GM12878 (cell line): ENCODE results near the gene FBXO8. TPM values are rescaled to one million over a fixed set of nuclear protein-coding genes. Genes with fewer than 3 reads are reported as not detected.

Experiments
- ATAC-seq: fragments of 200-7000 bp; cut with Tn5 transposase; 3 replicates; pipeline ENCODE4 v1.9.1; 2020; ENCODE audit warnings: mild to moderate bottlenecking, moderate library complexity
- BruUV-seq: library from RNA; stranded (reverse); fragments of 400-500 nt; replicated peaks from 2 replicates; lab custom pipeline; 2021; lab: Mats Ljungman, UMichigan
- CTCF ChIA-PET: fragments of 300-600 bp; sonication (Branson Sonifier 250); formaldehyde crosslinking; extraction: SDS; loops from one replicate; lab custom pipeline; 2021; ENCODE audit warnings: inconsistent platforms; lab: Yijun Ruan, JAX
- POLR2A ChIA-PET: fragments of 350-600 bp; formaldehyde crosslinking; extraction: SDS; loops from one replicate; lab custom pipeline; 2021; ENCODE audit warnings: inconsistent platforms; lab: Charles Lee
- RAD21 ChIA-PET: fragments of 300-600 bp; sonication (Branson Sonifier 250); formaldehyde crosslinking; loops from one replicate; lab custom pipeline; 2023; ENCODE audit warnings: antibody characterized with exemption; ENCODE audit not compliant: unreplicated experiment; lab: Charles Lee
- SMC1A ChIA-PET: fragments of 300-600 bp; sonication (Branson Sonifier 250); formaldehyde crosslinking; loops from one replicate; lab custom pipeline; 2023; ENCODE audit not compliant: unreplicated experiment, uncharacterized antibody; lab: Charles Lee
- DNase-seq: peaks from one replicate; pipeline ENCODE4 v3.0.0-alpha.2; 2011; ENCODE audit warnings: low read depth, low spot score
- FAIRE-seq: peaks from 3 replicates; lab custom pipeline; 2011; peaks lifted over from hg19 to GRCh38; lab: Jason Lieb, UNC
- H2AFZ ChIP-seq: 2 replicates; pipeline ENCODE4 v1.6.0; 2011; ENCODE audit warnings: low read depth, low read length, control low read depth; ENCODE audit not compliant: control insufficient read depth
- H3K27ac ChIP-seq: 2 replicates; pipeline ENCODE4 v1.5.1; 2011; ENCODE audit warnings: control low read depth; ENCODE audit not compliant: control insufficient read depth, insufficient read depth
- H3K27me3 ChIP-seq, 2 experiments: replicated peaks in 1 of 2; 2 replicates each; pipeline versions ENCODE4 v1.6.0 to v1.6.1; 2011; ENCODE audit warnings: low read length in 1 of 2; ENCODE audit not compliant: control insufficient read depth in 2 of 2, insufficient read depth in 2 of 2
- H3K36me3 ChIP-seq, 2 experiments: 2 replicates each; pipeline ENCODE4 v1.5.1; 2011; ENCODE audit warnings: low read length in 1 of 2; ENCODE audit not compliant: control insufficient read depth in 2 of 2, insufficient read depth in 2 of 2
- H3K4me1 ChIP-seq: 2 replicates; pipeline ENCODE4 v1.6.1; 2011; ENCODE audit warnings: mild to moderate bottlenecking, low read length, moderate library complexity, mixed read lengths; ENCODE audit not compliant: control insufficient read depth, insufficient read depth
- H3K4me2 ChIP-seq: 2 replicates; pipeline ENCODE4 v1.6.0; 2011; ENCODE audit warnings: control low read depth; ENCODE audit not compliant: control insufficient read depth, insufficient read depth
- H3K4me3 ChIP-seq: fragments of 200-600 bp; sonication (generic); 2 replicates; pipeline ENCODE4 v1.5.1; 2016
- H3K79me2 ChIP-seq: 2 replicates; pipeline ENCODE4 v1.6.0; 2011; ENCODE audit warnings: low read length; ENCODE audit not compliant: control insufficient read depth, insufficient read depth
- H3K9ac ChIP-seq: 2 replicates; pipeline ENCODE4 v1.8.0; 2011; ENCODE audit warnings: low read length, control low read depth, mixed read lengths; ENCODE audit not compliant: control insufficient read depth, insufficient read depth
- H3K9me3 ChIP-seq: replicated peaks from 3 replicates; pipeline ENCODE4 v1.5.1; 2011; ENCODE audit warnings: mild to moderate bottlenecking, low read length; ENCODE audit not compliant: control insufficient read depth, insufficient read depth
- H4K20me1 ChIP-seq: 2 replicates; pipeline ENCODE4 v1.6.0; 2011; ENCODE audit not compliant: control insufficient read depth, insufficient read depth
- ASH2L ChIP-seq: fragments of 300-600, 200-600 bp; sonication (generic); IDR thresholded peaks from 2 replicates; pipeline ENCODE4 v1.6.1; 2017; ENCODE audit warnings: low read depth, mild to moderate bottlenecking, borderline replicate concordance
- BHLHE40 ChIP-seq, 2 experiments: fragments of 450-650 bp in 1 of 2; IDR thresholded peaks; 2 replicates each; pipeline ENCODE4 v1.6.1; 2011 to 2017; ENCODE audit warnings: low read depth in 2 of 2, borderline replicate concordance in 1 of 2, improper control_type of control experiment in 1 of 2, low read length in 1 of 2, mild to moderate bottlenecking in 1 of 2
- E2F8 ChIP-seq: fragments of 450-650 bp; IDR thresholded peaks from 2 replicates; pipeline ENCODE4 v1.6.1; 2018; ENCODE audit warnings: mild to moderate bottlenecking, low read depth, moderate library complexity; ENCODE audit not compliant: partially characterized antibody
- ETV6 ChIP-seq, 2 experiments: fragments of 450-650 bp in 1 of 2; IDR thresholded peaks in 1 of 2; conservative IDR thresholded peaks in 1 of 2; 2 replicates each; pipeline ENCODE4 v1.6.1; 2014; ENCODE audit warnings: antibody characterized with exemption in 1 of 2, borderline replicate concordance in 1 of 2, low read depth in 1 of 2, mild to moderate bottlenecking in 1 of 2, moderate library complexity in 1 of 2
- KAT2A ChIP-seq: conservative IDR thresholded peaks from 2 replicates; pipeline ENCODE4 v1.6.1; 2011; ENCODE audit warnings: low read depth, low read length; ENCODE audit not compliant: control insufficient read depth
- MXI1 ChIP-seq: fragments of 150-350 bp; IDR thresholded peaks from 2 replicates; pipeline ENCODE4 v1.6.1; 2011; ENCODE audit warnings: low read depth, mild to moderate bottlenecking, inconsistent platforms, low read length, improper control_type of control experiment
- POU2F2 ChIP-seq: IDR thresholded peaks from 3 replicates; pipeline ENCODE4 v1.6.1; 2011; ENCODE audit warnings: low read depth, mild to moderate bottlenecking, low read length, borderline replicate concordance
- RCOR1 ChIP-seq: conservative IDR thresholded peaks from 2 replicates; pipeline ENCODE4 v1.6.1; 2012; ENCODE audit warnings: low read depth, low read length, improper control_type of control experiment
- RELA ChIP-seq: fragments of 450-650 bp; IDR thresholded peaks from 2 replicates; pipeline ENCODE4 v1.8.0; 2014; ENCODE audit warnings: borderline replicate concordance; ENCODE audit not compliant: partially characterized antibody
- SPI1 ChIP-seq: IDR thresholded peaks from 2 replicates; pipeline ENCODE4 v1.6.1; 2011; ENCODE audit warnings: low read depth, mild to moderate bottlenecking, low read length, moderate library complexity, borderline replicate concordance; ENCODE audit not compliant: insufficient read depth
- ZBTB33 ChIP-seq: fragments of 450-650 bp; IDR thresholded peaks from 2 replicates; pipeline ENCODE4 v1.6.1; 2017; ENCODE audit warnings: mild to moderate bottlenecking
- ZZZ3 ChIP-seq: IDR thresholded peaks from 2 replicates; pipeline ENCODE4 v1.6.1; 2011; ENCODE audit warnings: low read depth; ENCODE audit not compliant: control insufficient read depth, insufficient read length
- WGBS: methylation state at CpG from one replicate; pipeline ENCODE4 v1.1.6; 2016; ENCODE audit warnings: low lambda C conversion rate; ENCODE audit not compliant: insufficient replicate concordance, insufficient coverage; ENCODE audit errors: missing lambda C conversion rate; 5-methylcytosine and 5-hydroxymethylcytosine counted together
- in situ Hi-C: fragments of 300-500 bp; cut with MboI; formaldehyde crosslinking; loops from 9 replicates; pipeline ENCODE4 v1.14.3; 2018; ENCODE audit warnings: mixed read lengths
- intact Hi-C: fragments of 100-400 bp; cut with micrococcal nuclease; formaldehyde crosslinking; loops from one replicate; pipeline ENCODE4 v1.14.2; 2022; ENCODE audit not compliant: unreplicated experiment
- polyA plus RNA-seq, 11 experiments: library from polyadenylated mRNA; depleted of rRNA in 4 of 11; unstranded in 6 of 11; stranded (reverse) in 5 of 11; fragments of >200 nt; fragmentation: Nextera tagmentation in 4 of 11; fragmentation: Illumina TruSeq in 1 of 11; extraction: Ambion mirVana in 4 of 11; extraction: Trizol in 1 of 11; gene quantifications; 1 replicate in 1 of 11; 2 replicates in 10 of 11; pipeline versions ENCODE4 v1.2.1 to v1.2.3, GENCODE V29; 2011 to 2016; ENCODE audit warnings: inconsistent platforms in 2 of 11, missing spikeins in 2 of 11, low read depth in 1 of 11
- total RNA-seq, 4 experiments: library from RNA; depleted of rRNA in 3 of 4; stranded (reverse); fragments of >200 nt in 3 of 4; fragmentation: Illumina TruSeq in 1 of 4; extraction: Trizol in 1 of 4; gene quantifications; 2 replicates each; pipeline versions ENCODE4 v1.2.1 to v1.2.3, GENCODE V29; 2013 to 2021

The FBXO8 gene
- total and polyA plus RNA-seq, 10 of the 15 experiments (the other 5 are each of a cell fraction or from before 2014, with no cell fraction given): 11.3 to 38.1 (median 16.8) TPM

- CTCF ChIA-PET: interaction anchor here (1.1 kb wide), 1 partner anchor 9 kb away, joined by 4 read pairs; no protein-coding TSS in a partner anchor
- intact Hi-C loops: no loop called here
- TF ChIP-seq KAT2A: no peak
- TF ChIP-seq ZZZ3: no peak
- ATAC-seq: no peak
- SMC1A ChIA-PET: interaction anchor here (0.9 kb wide), 1 partner anchor 107 kb away, joined by 3 read pairs; no protein-coding TSS in a partner anchor
- DNase-seq: no peak
- FAIRE-seq: no peak
- H3K4me1 ChIP-seq: no peaks in the 10 kb centered on the region
- H3K36me3 ChIP-seq: no peaks in the 10 kb centered on the region
- POLR2A ChIA-PET: no interaction called here
- BruUV-seq: no TSS peak
- H3K79me2 ChIP-seq: no peaks in the 10 kb centered on the region
- 21% methylated on average over 16 of the region's 16 CpGs for WGBS
- peaks cover 7 to 39% of the 10 kb centered on the region in 2 experiments for H3K27me3 ChIP-seq
- in situ Hi-C loops: no loop called here
- H4K20me1 ChIP-seq: no peaks in the 10 kb centered on the region
- no peak overlapping the region for H3K9ac ChIP-seq
- H3K4me2 ChIP-seq: peak overlapping the region; percentile 45
- no peak overlapping the region for H3K27ac ChIP-seq
- RAD21 ChIA-PET: no interaction called here
- no peak overlapping the region for H3K4me3 ChIP-seq
- no peak overlapping the region; the same call in 1 of the 2 replicates for H2AFZ ChIP-seq
- H3K9me3 ChIP-seq: no peaks in the 10 kb centered on the region
These were observed 69.8 kb downstream of the FBXO8 start for GRCh38 chr4:174213731-174214100.

- no peak for DNase-seq
- Histone ChIP-seq H3K36me3 (no peaks in the 10 kb centered on the region), H3K79me2 (no peaks in the 10 kb centered on the region), H3K27me3 (peaks cover 5 to 29% of the 10 kb centered on the region in 2 experiments), H3K4me2 (peak overlapping the region; percentile 17; the same call in 1 of the 2 replicates), H3K9me3 (no peaks in the 10 kb centered on the region), H3K9ac (no peak overlapping the region), H3K4me3 (no peak overlapping the region), H3K4me1 (no peaks in the 10 kb centered on the region), H4K20me1 (no peaks in the 10 kb centered on the region), H3K27ac (no peak overlapping the region), H2AFZ (no peak overlapping the region)
- no peak for FAIRE-seq
- ChIA-PET CTCF (interaction anchor here (1.1 to 1.7 kb wide), 2 partner anchors 11 to 107 kb away, joined by 3 to 6 read pairs; no protein-coding TSS in a partner anchor), RAD21 (no interaction called here), POLR2A (no interaction called here), SMC1A (interaction anchor here (0.8 to 1.0 kb wide), 2 partner anchors 103 to 417 kb away, joined by 3 read pairs; no protein-coding TSS in a partner anchor)
- in situ Hi-C loops: no loop called here
- intact Hi-C loops: no loop called here
- no peak for TF ChIP-seq BHLHE40 (IDR thresholded peaks at IDR 0.05; ENCODE audit: borderline replicate concordance in 1 of 2, low read depth in 2 of 2, low read length in 1 of 2)
- TF ChIP-seq RCOR1: no peak
- TF ChIP-seq MXI1: no peak
- TF ChIP-seq KAT2A: no peak
- TF ChIP-seq POU2F2: no peak
- TF ChIP-seq E2F8: no peak
- TF ChIP-seq ZBTB33: no peak
- no peak for TF ChIP-seq SPI1
- TF ChIP-seq ETV6 (conservative IDR thresholded peaks at IDR 0.05 in 1 of 2, IDR thresholded peaks at IDR 0.05 in 1 of 2; ENCODE audit: borderline replicate concordance in 1 of 2, low read depth in 1 of 2): no peak
- TF ChIP-seq RELA: no peak
- no peak for TF ChIP-seq ASH2L
- WGBS: 33% methylated on average over 5 of the region's 5 CpGs
- ATAC-seq: no peak
- BruUV-seq: no TSS peak
These were observed 71.4 kb downstream of the FBXO8 start for GRCh38 chr4:174212061-174212460.
